Activated CD8-positive, alpha-beta T cell treated with anti-CD3 and anti-CD28 coated beads for 36 hours (primary cell): ENCODE data around the gene DUSP6. TPM values are rescaled to one million over a fixed set of nuclear protein-coding genes. Genes with fewer than 3 reads are reported as not detected.
A peak's percentile ranks its signal among the peaks of the same experiment; 100 is the strongest.

Source experiments
- ATAC-seq: fragments of 200-7000 bp; cut with Tn5 transposase; one replicate; pipeline ENCODE4 v1.10.0; 2021; ENCODE audit warnings: mild to moderate bottlenecking, moderate library complexity
- CTCF ChIA-PET: fragments of 350-600 bp; sonication (Branson Sonifier 250); formaldehyde crosslinking; loops from one replicate; lab custom pipeline; 2021; ENCODE audit warnings: antibody characterized with exemption; lab: Charles Lee
- POLR2A ChIA-PET: fragments of 350-600 bp; sonication (Branson Sonifier 250); formaldehyde crosslinking; loops from one replicate; lab custom pipeline; 2021; ENCODE audit warnings: antibody characterized with exemption; lab: Charles Lee
- DNase-seq: peaks from one replicate; pipeline ENCODE4 v3.0.0-alpha.2; 2020
- H3K27ac Mint-ChIP-seq: one replicate; pipeline ENCODE4 v1.8.0; 2021; ENCODE audit warnings: mild to moderate bottlenecking, mixed read lengths
- H3K27me3 Mint-ChIP-seq: one replicate; pipeline ENCODE4 v1.8.0; 2021; ENCODE audit warnings: mixed read lengths
- H3K36me3 Mint-ChIP-seq: one replicate; pipeline ENCODE4 v1.8.0; 2021; ENCODE audit warnings: low read depth, mixed read lengths
- H3K4me1 Mint-ChIP-seq: one replicate; pipeline ENCODE4 v1.8.0; 2021; ENCODE audit warnings: low read depth, mixed read lengths
- H3K4me3 Mint-ChIP-seq: one replicate; pipeline ENCODE4 v1.8.0; 2021; ENCODE audit warnings: mild to moderate bottlenecking, moderate library complexity, mixed read lengths
- H3K9me3 Mint-ChIP-seq: one replicate; pipeline ENCODE4 v1.8.0; 2021; ENCODE audit warnings: mixed read lengths
- intact Hi-C: fragments of 100-400 bp; cut with micrococcal nuclease; formaldehyde crosslinking; loops from one replicate; pipeline ENCODE4 v1.10.0; 2022
- total RNA-seq, 2 experiments: library from RNA; stranded (reverse); gene quantifications; one replicate each; pipeline ENCODE4 v1.2.3, GENCODE V29; 2021
- TF ChIP-seq, protein P1 (sequence below): fragments of 200-600 bp; IDR thresholded peaks from one replicate; pipeline ENCODE4 v1.8.0; 2022; ENCODE audit warnings: antibody characterized with exemption, mild to moderate bottlenecking

Gene DUSP6
- total RNA-seq, 2 experiments from 2014 or later = 15.3 to 16.6 TPM

DNA sequence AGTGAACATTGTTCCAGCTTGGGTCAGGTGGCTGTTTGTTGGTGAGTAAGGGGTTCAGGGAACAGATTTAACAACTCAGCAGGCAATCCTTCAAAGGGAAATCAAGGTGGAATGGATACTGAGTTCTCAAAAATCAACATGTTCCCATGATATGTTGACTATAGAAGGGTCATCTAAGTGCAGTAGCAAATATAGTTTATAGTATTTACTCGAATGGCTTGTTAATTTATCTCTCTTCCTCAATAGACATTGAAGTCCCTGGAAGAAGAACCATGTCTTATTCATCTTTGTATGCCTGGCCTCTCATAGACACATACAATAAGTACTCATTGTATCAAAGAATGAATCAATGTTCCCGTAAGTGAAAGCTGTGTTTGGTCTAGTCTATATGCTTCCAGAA lies 24.5 kb upstream of the DUSP6 start:
- ATAC-seq = no peak
- CTCF ChIA-PET = no interaction called here
- H3K4me3 Mint-ChIP-seq = no peak overlapping the region
- H3K9me3 Mint-ChIP-seq = no peaks in the 10 kb centered on the region
- intact Hi-C loops = no loop called here
- POLR2A ChIA-PET = no interaction called here
- no peaks in the 10 kb centered on the region for H3K36me3 Mint-ChIP-seq
- no peak overlapping the region for H3K27ac Mint-ChIP-seq
- peaks cover 14% of the 10 kb centered on the region for H3K4me1 Mint-ChIP-seq
- no peak for DNase-seq
- H3K27me3 Mint-ChIP-seq = no peaks in the 10 kb centered on the region
- TF ChIP-seq, protein P1, sequence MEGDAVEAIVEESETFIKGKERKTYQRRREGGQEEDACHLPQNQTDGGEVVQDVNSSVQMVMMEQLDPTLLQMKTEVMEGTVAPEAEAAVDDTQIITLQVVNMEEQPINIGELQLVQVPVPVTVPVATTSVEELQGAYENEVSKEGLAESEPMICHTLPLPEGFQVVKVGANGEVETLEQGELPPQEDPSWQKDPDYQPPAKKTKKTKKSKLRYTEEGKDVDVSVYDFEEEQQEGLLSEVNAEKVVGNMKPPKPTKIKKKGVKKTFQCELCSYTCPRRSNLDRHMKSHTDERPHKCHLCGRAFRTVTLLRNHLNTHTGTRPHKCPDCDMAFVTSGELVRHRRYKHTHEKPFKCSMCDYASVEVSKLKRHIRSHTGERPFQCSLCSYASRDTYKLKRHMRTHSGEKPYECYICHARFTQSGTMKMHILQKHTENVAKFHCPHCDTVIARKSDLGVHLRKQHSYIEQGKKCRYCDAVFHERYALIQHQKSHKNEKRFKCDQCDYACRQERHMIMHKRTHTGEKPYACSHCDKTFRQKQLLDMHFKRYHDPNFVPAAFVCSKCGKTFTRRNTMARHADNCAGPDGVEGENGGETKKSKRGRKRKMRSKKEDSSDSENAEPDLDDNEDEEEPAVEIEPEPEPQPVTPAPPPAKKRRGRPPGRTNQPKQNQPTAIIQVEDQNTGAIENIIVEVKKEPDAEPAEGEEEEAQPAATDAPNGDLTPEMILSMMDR = no peak

- POLR2A ChIA-PET = no interaction called here
- peak overlapping the region; percentile 53 for H3K27ac Mint-ChIP-seq
- TF ChIP-seq, protein P1 = no peak
These were observed 23.9 kb upstream of the DUSP6 start for GRCh38 chr12:89376202-89376529.

DNA sequence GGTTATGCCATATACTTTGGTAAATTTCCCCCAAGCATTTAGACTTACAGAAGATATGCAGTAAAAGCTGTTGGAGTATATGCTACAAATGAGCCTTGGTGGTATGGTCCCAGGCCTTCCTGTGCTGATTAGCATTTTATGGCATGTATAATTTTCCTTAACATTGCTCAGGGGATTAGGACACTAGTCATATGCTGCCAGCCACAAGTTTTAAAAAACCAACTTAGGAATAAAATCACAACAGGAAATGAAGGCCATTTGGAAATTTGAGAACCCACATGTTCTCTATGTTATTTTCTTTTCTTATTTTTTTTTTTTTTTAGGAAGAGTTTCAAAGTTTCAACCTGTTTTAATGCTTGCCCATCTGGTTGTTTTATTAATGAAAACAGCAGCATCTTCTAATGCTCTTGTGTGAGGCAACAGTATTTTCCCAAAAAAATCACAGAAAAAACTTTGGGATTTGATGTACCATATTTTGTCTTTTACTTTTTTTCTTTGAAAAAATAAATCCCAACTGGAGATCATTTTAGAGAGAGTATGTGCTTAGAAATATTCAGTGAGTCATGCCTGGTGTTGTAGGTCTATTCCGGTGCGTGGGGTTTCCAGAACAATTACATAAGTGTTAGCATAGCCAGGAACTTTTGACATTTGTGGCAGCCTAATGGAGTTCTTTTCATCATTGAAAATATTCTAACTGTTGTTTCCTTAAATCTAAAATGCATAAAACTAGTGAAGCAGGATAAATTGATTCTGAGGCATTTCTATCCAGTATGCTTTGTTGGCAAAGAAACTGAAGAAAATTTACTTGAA lies 21.7 kb upstream of the DUSP6 start:
- no peak for DNase-seq
- Mint-ChIP-seq H3K4me3 (no peak overlapping the region), H3K36me3 (no peaks in the 10 kb centered on the region), H3K27ac (no peak overlapping the region), H3K27me3 (no peaks in the 10 kb centered on the region), H3K4me1 (peaks cover 23% of the 10 kb centered on the region), H3K9me3 (no peaks in the 10 kb centered on the region)
- intact Hi-C loops = no loop called here
- POLR2A ChIA-PET = no interaction called here
- no peak for ATAC-seq
- CTCF ChIA-PET = interaction anchor here (1.5 kb wide), 1 partner anchor 94 kb away, joined by 3 read pairs; no protein-coding TSS in a partner anchor
- TF ChIP-seq, protein P1 = no peak

More at GRCh38 chr12:89376202-89376529, 23.9 kb upstream of the DUSP6 start:
- H3K4me3 Mint-ChIP-seq = no peak overlapping the region
- no peaks in the 10 kb centered on the region for H3K27me3 Mint-ChIP-seq
- peak; percentile 49 for ATAC-seq
- peaks cover 14% of the 10 kb centered on the region for H3K4me1 Mint-ChIP-seq
- H3K36me3 Mint-ChIP-seq = no peaks in the 10 kb centered on the region
- no peak for DNase-seq
- intact Hi-C loops = no loop called here
- CTCF ChIA-PET = interaction anchor here (1.7 kb wide), 1 partner anchor 13 kb away, joined by 4 read pairs; no protein-coding TSS in a partner anchor
- H3K9me3 Mint-ChIP-seq = no peaks in the 10 kb centered on the region

GRCh38 chr12:89372584-89373370 lies 20.5 kb upstream of the DUSP6 start:
- TF ChIP-seq, protein P1 = no peak
- ChIA-PET CTCF (interaction anchor here (1.1 to 1.5 kb wide), 2 partner anchors 95 to 356 kb away, joined by 3 read pairs; no protein-coding TSS in a partner anchor), POLR2A (no interaction called here)
- no peaks in the 10 kb centered on the region for H3K36me3 Mint-ChIP-seq
- no peaks in the 10 kb centered on the region for H3K27me3 Mint-ChIP-seq
- intact Hi-C loops = no loop called here
- DNase-seq (no peak), ATAC-seq (no peak)
- peaks cover 23% of the 10 kb centered on the region for H3K4me1 Mint-ChIP-seq
- no peak overlapping the region for H3K27ac Mint-ChIP-seq
- no peak overlapping the region for H3K4me3 Mint-ChIP-seq
- H3K9me3 Mint-ChIP-seq = no peaks in the 10 kb centered on the region

- Mint-ChIP-seq H3K27me3 (no peaks in the 10 kb centered on the region), H3K27ac (no peak overlapping the region), H3K4me1 (peaks cover 13% of the 10 kb centered on the region), H3K4me3 (no peak overlapping the region), H3K36me3 (no peaks in the 10 kb centered on the region), H3K9me3 (no peaks in the 10 kb centered on the region)
- DNase-seq (no peak), ATAC-seq (no peak)
- POLR2A ChIA-PET = no interaction called here
- intact Hi-C loops = no loop called here
- TF ChIP-seq, protein P1 = no peak
- CTCF ChIA-PET = no interaction called here
These were observed 18.5 kb upstream of the DUSP6 start for GRCh38 chr12:89370850-89371249.
